B cell (primary cell): ENCODE results near the gene NEMP1. TPM values are rescaled to one million over a fixed set of nuclear protein-coding genes. Genes with fewer than 3 reads are reported as not detected.

Experiments
- ATAC-seq: fragments of 200-7000 bp; cut with Tn5 transposase; one replicate; pipeline ENCODE4 v1.10.0; 2021; ENCODE audit warnings: low read depth, mild to moderate bottlenecking, moderate number of reproducible peaks, moderate library complexity
- CTCF ChIA-PET: fragments of 350-600 bp; sonication (Branson Sonifier 250); formaldehyde crosslinking; loops from one replicate; lab custom pipeline; 2021; ENCODE audit warnings: antibody characterized with exemption, inconsistent platforms; lab: Charles Lee
- POLR2A ChIA-PET: fragments of 350-600 bp; sonication (Branson Sonifier 250); formaldehyde crosslinking; loops from one replicate; lab custom pipeline; 2021; ENCODE audit warnings: antibody characterized with exemption; lab: Charles Lee
- DNase-seq: peaks from one replicate; pipeline ENCODE4 v3.0.0; 2013
- H2AFZ ChIP-seq: 2 replicates; pipeline ENCODE4 v1.6.1; 2012; ENCODE audit warnings: mild to moderate bottlenecking, low read depth, low read length; ENCODE audit not compliant: insufficient read depth, poor library complexity, severe bottlenecking
- H3K27ac ChIP-seq, 2 donors: 1 replicate in 1 of 2; 2 replicates in 1 of 2; pipeline ENCODE4 v1.5.1; 2012 to 2013; ENCODE audit warnings: low read length in 2 of 2, mild to moderate bottlenecking in 2 of 2, moderate library complexity in 1 of 2
- H3K27me3 ChIP-seq, 4 experiments: fragments of 200-600 bp in 1 of 4; sonication (generic) in 1 of 4; replicated peaks in 1 of 4; 1 replicate in 2 of 4; 2 replicates in 2 of 4; pipeline versions ENCODE4 v1.6.1 to v1.7.0; 2013 to 2016; ENCODE audit warnings: low read length in 3 of 4, mild to moderate bottlenecking in 2 of 4, mixed read lengths in 1 of 4, moderate library complexity in 1 of 4; ENCODE audit not compliant: insufficient read depth in 4 of 4, control insufficient read depth in 3 of 4; ENCODE audit errors: control extremely low read depth in 1 of 4
- H3K36me3 ChIP-seq, 2 experiments: replicated peaks in 1 of 2; 1 replicate in 1 of 2; 2 replicates in 1 of 2; pipeline versions ENCODE4 v1.6.1 to v1.7.1; 2013; ENCODE audit warnings: low read length in 1 of 2; ENCODE audit not compliant: insufficient read depth in 2 of 2, control insufficient read depth in 1 of 2; ENCODE audit errors: control extremely low read depth in 1 of 2, extremely low read depth in 1 of 2
- H3K4me1 ChIP-seq, 2 donors: fragments of 200-600 bp in 1 of 2; sonication (generic) in 1 of 2; 1 replicate in 1 of 2; 2 replicates in 1 of 2; pipeline versions ENCODE4 v1.5.1 to v1.6.1; 2013 to 2017; ENCODE audit warnings: low read length in 2 of 2; ENCODE audit not compliant: control insufficient read depth in 2 of 2, insufficient read depth in 2 of 2
- H3K4me2 ChIP-seq: replicated peaks from 2 replicates; pipeline ENCODE3; 2012; ENCODE audit warnings: mild to moderate bottlenecking, low read depth, low read length; ENCODE audit not compliant: poor library complexity, severe bottlenecking
- H3K4me3 ChIP-seq, 5 experiments: fragments of 200-600 bp in 1 of 5; sonication (generic) in 1 of 5; 1 replicate in 3 of 5; 2 replicates in 2 of 5; pipeline versions ENCODE4 v1.5.1 to v1.7.0; 2011 to 2016; ENCODE audit warnings: low read length in 4 of 5, mild to moderate bottlenecking in 4 of 5, low read depth in 2 of 5, control low read depth in 1 of 5, moderate library complexity in 1 of 5; ENCODE audit not compliant: insufficient read depth in 1 of 5; ENCODE audit errors: control extremely low read depth in 1 of 5, extremely low read depth in 1 of 5
- H3K79me2 ChIP-seq: fragments of 200-600 bp; sonication (generic); one replicate; pipeline ENCODE4 v1.6.0; 2016; ENCODE audit warnings: low read length; ENCODE audit not compliant: control insufficient read depth, insufficient read depth
- H3K9ac ChIP-seq: fragments of 200-600 bp; sonication (generic); 2 replicates; pipeline ENCODE4 v1.6.1; 2017; ENCODE audit warnings: mild to moderate bottlenecking, low read length, moderate library complexity
- H3K9me3 ChIP-seq, 3 donors: one replicate each; pipeline versions ENCODE4 v1.6.1 to v1.7.1; 2013; ENCODE audit warnings: low read length in 2 of 3; ENCODE audit not compliant: control insufficient read depth in 2 of 3, insufficient read depth in 1 of 3; ENCODE audit errors: control extremely low read depth in 1 of 3
- H4K20me1 ChIP-seq: 2 replicates; pipeline ENCODE4 v1.6.0; 2012; ENCODE audit warnings: mild to moderate bottlenecking, low read length; ENCODE audit not compliant: insufficient read depth, control insufficient read depth, poor library complexity, severe bottlenecking
- H3K27ac Mint-ChIP-seq: one replicate; pipeline ENCODE4 v1.8.0; 2021; ENCODE audit warnings: mixed read lengths
- H3K27me3 Mint-ChIP-seq: one replicate; pipeline ENCODE4 v1.8.0; 2021; ENCODE audit warnings: mixed read lengths
- H3K4me1 Mint-ChIP-seq: one replicate; pipeline ENCODE4 v1.8.0; 2021; ENCODE audit warnings: mixed read lengths
- H3K4me3 Mint-ChIP-seq: one replicate; pipeline ENCODE4 v1.8.0; 2021; ENCODE audit warnings: mixed read lengths
- H3K9me3 Mint-ChIP-seq: one replicate; pipeline ENCODE4 v1.8.0; 2022; ENCODE audit warnings: mixed read lengths; ENCODE audit not compliant: insufficient read depth
- EZH2 ChIP-seq: IDR thresholded peaks from 2 replicates; pipeline ENCODE4 v1.6.1; 2012; ENCODE audit warnings: borderline replicate concordance, low read depth, mild to moderate bottlenecking, moderate library complexity, low read length; ENCODE audit not compliant: insufficient read depth, poor library complexity, severe bottlenecking
- WGBS: methylation state at CpG from one replicate; pipeline ENCODE4 v1.1.5; 2013; ENCODE audit warnings: missing lambda C conversion rate; ENCODE audit not compliant: insufficient coverage; 5-methylcytosine and 5-hydroxymethylcytosine counted together
- intact Hi-C: fragments of 100-400 bp; cut with micrococcal nuclease; formaldehyde crosslinking; loops from one replicate; pipeline ENCODE4 v1.10.0; 2022
- polyA plus RNA-seq: library from polyadenylated mRNA; depleted of rRNA; stranded (reverse); fragments of >200 nt; gene quantifications from 2 replicates; pipeline ENCODE4 v1.2.3, GENCODE V29; 2012
- total RNA-seq, 2 donors: library from RNA; stranded (reverse); fragments of 120-200 nt in 1 of 2; gene quantifications; 1 replicate in 1 of 2; 2 replicates in 1 of 2; pipeline versions ENCODE4 v1.2.3 to v1.2.4, GENCODE V29; 2013 to 2022
- TF ChIP-seq, protein P1 (sequence below): fragments of 200-600 bp; IDR thresholded peaks from one replicate; pipeline ENCODE4 v1.8.0; 2022; ENCODE audit warnings: antibody characterized with exemption, mild to moderate bottlenecking

NEMP1 gene
- total and polyA plus RNA-seq, 2 donors (not counting 1 experiment from before 2014, with no cell fraction given): 13.6 to 35.0 TPM

DNA sequence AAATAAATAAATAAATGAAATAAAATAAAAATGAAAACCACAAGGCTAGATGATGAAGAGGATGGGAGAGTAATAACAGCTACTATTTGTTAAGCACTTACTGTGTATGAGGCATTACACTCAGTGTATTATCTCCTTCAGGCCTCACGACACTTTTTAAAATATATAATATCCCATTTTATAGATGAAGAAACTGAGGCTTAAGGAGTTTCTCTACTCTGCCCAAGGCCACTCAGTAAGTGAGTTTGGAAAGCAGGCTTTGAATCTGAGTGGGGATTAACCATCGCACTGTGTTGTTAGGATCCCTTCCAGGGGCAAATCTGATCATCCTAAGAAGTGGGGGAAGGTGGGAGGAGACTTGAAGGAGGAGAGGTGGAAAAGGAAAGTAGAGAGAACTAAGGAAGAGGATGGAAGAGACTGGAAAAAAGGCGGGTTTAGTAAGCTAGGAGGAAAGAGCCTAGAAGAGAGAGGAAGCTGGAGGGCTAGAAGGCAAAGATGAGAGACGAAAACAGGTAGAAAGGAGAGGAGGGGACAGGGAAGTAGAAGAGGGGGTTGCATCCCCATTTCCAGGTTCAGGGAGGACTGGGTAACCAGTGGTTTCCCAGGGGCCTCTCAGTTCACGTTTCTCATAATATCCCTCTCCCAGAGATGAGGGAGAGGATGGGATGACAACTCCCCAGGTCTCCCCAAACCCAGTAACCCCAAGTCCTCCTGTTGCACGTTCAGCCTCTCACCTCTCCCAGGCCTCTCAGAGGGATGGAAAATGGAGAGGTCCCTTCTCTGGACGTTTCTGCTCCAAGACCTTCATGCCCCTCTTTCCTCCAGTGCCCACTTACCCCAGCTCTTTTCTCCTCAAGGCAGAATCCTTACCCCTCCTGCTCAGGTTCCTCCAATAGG, 30.9 kb upstream of the NEMP1 start:
- TF ChIP-seq EZH2: no peak
- peak overlapping the region; percentile 96 to 100 for H3K27ac ChIP-seq
- DNase-seq (peak; percentile 17), ATAC-seq (no peak)
- H3K36me3 ChIP-seq: peaks cover 2 to 52% of the 10 kb centered on the region in 2 experiments
- H3K9me3 Mint-ChIP-seq: no peaks in the 10 kb centered on the region
- H2AFZ ChIP-seq: no peak overlapping the region
- CTCF ChIA-PET: interaction anchor here (1.4 to 14.2 kb wide), 6 partner anchors 15 to 102 kb away, joined by 3 to 420 read pairs (median 63); partner anchors contain the start of genes NAB2, NEMP1 and ZBTB39
- H3K4me1 ChIP-seq: peaks cover 20 to 40% of the 10 kb centered on the region in 2 donors
- POLR2A ChIA-PET: interaction anchor here (0.5 to 5.0 kb wide), 8 partner anchors 12 to 907 kb away, joined by 3 to 139 read pairs (median 9); partner anchors contain the start of genes NAB2 and NEMP1
- H3K9me3 ChIP-seq: no peaks in the 10 kb centered on the region
- no peaks in the 10 kb centered on the region for H3K27me3 Mint-ChIP-seq
- H4K20me1 ChIP-seq: peaks cover 58% of the 10 kb centered on the region
- peak overlapping the region; percentile 93 for H3K9ac ChIP-seq
- H3K4me3 Mint-ChIP-seq: peak overlapping the region; percentile 99
- H3K4me1 Mint-ChIP-seq: peaks cover 47% of the 10 kb centered on the region
- peak overlapping the region; percentile 98 for H3K27ac Mint-ChIP-seq
- H3K79me2 ChIP-seq: peaks cover 80% of the 10 kb centered on the region
- intact Hi-C loops: loop anchor here (1.0 to 5.0 kb wide), 4 partner anchors 22 to 348 kb away; partner anchors contain the start of genes GLI1, INHBE and NEMP1
- 83% methylated on average over 3 of the region's 7 CpGs for WGBS
- no peaks in the 10 kb centered on the region for H3K27me3 ChIP-seq
- H3K4me2 ChIP-seq: peak overlapping the region; percentile 96
- peak overlapping the region; percentile 87 to 100 (median 100) for H3K4me3 ChIP-seq

DNA sequence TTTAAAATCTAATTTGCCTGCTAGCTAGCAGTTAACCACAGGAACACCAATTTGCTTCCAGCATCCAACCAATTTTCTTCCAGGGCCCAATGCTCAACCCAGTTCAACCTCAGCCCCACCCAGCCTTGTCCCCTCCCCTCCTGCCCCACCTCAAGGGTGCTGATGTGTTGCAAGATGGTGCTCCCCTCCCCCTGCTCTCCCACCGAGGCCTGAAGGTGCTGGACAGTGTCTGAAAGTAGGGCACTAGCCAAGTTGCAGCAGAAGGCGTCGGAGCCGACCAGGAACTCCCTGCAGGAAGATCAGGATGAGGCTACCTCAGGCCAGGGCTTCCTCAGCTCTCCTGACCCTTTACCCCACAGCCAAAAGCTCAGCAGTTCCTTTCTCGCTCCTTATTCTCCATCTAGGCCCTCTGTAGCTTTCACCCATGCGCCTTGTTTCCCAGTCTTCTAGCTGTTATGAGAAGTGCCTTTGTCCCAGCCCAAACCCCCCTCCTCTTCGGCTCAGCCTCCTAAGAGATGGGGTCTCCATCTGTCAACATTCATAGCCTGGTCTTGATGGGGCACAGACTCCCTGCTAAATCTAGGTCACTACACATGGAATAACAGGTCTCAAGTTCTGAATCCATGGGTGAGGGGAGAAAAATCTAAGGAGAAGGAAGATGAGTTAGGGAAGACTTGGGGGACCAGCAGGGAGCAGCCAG, 29.0 kb upstream of the NEMP1 start:
- Histone ChIP-seq H3K9ac (no peak overlapping the region), H3K4me3 (no peak overlapping the region), H4K20me1 (peaks cover 65% of the 10 kb centered on the region), H3K4me1 (peaks cover 19 to 39% of the 10 kb centered on the region in 2 donors), H3K9me3 (no peaks in the 10 kb centered on the region), H3K4me2 (no peak overlapping the region), H2AFZ (no peak overlapping the region), H3K79me2 (peaks cover 75% of the 10 kb centered on the region), H3K27ac (peak overlapping the region in 1 of 2 donors; percentile 54), H3K36me3 (peaks cover 2 to 61% of the 10 kb centered on the region in 2 experiments), H3K27me3 (no peaks in the 10 kb centered on the region)
- intact Hi-C loops: no loop called here
- ChIA-PET CTCF (interaction anchor here (0.9 to 14.2 kb wide), 5 partner anchors 8 to 38 kb away, joined by 3 to 420 read pairs (median 11); partner anchors contain the start of genes NAB2 and NEMP1), POLR2A (interaction anchor here (1.5 kb wide), 1 partner anchor 16 kb away, joined by 4 read pairs; no protein-coding TSS in a partner anchor)
- Mint-ChIP-seq H3K4me3 (peak overlapping the region; percentile 14), H3K27ac (peak overlapping the region; percentile 22), H3K9me3 (no peaks in the 10 kb centered on the region), H3K27me3 (no peaks in the 10 kb centered on the region), H3K4me1 (peaks cover 48% of the 10 kb centered on the region)
- TF ChIP-seq, protein P1, sequence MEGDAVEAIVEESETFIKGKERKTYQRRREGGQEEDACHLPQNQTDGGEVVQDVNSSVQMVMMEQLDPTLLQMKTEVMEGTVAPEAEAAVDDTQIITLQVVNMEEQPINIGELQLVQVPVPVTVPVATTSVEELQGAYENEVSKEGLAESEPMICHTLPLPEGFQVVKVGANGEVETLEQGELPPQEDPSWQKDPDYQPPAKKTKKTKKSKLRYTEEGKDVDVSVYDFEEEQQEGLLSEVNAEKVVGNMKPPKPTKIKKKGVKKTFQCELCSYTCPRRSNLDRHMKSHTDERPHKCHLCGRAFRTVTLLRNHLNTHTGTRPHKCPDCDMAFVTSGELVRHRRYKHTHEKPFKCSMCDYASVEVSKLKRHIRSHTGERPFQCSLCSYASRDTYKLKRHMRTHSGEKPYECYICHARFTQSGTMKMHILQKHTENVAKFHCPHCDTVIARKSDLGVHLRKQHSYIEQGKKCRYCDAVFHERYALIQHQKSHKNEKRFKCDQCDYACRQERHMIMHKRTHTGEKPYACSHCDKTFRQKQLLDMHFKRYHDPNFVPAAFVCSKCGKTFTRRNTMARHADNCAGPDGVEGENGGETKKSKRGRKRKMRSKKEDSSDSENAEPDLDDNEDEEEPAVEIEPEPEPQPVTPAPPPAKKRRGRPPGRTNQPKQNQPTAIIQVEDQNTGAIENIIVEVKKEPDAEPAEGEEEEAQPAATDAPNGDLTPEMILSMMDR: no peak
- TF ChIP-seq EZH2: no peak
- DNase-seq: no peak
- no peak for ATAC-seq
- WGBS: 92% methylated on average over 6 of the region's 7 CpGs
